Endothelial cell of umbilical vein (primary cell): Measurements from ENCODE around the gene HOXA1. TPM values are rescaled to one million over a fixed set of nuclear protein-coding genes. Genes with fewer than 3 reads are reported as not detected.

Experiments
- BruUV-seq: library from RNA; stranded (reverse); fragments of 400-500 nt; replicated peaks from 2 replicates; lab custom pipeline; 2021; lab: Mats Ljungman, UMichigan
- CTCF ChIA-PET: fragments of 300-600, 350-600 bp; sonication (Branson Sonifier 250); formaldehyde crosslinking; loops from one replicate; lab custom pipeline; 2021; ENCODE audit warnings: antibody characterized with exemption, inconsistent platforms; lab: Charles Lee
- POLR2A ChIA-PET: fragments of 300-600, 350-600 bp; sonication (Branson Sonifier 250); formaldehyde crosslinking; loops from one replicate; lab custom pipeline; 2021; ENCODE audit warnings: antibody characterized with exemption, inconsistent platforms; lab: Charles Lee
- DNase-seq: peaks from one replicate; pipeline ENCODE4 v3.0.0-alpha.2; 2011; ENCODE audit warnings: low read depth, low spot score
- FAIRE-seq: peaks from 2 replicates; lab custom pipeline; 2011; peaks lifted over from hg19 to GRCh38; lab: Jason Lieb, UNC
- H2AFZ ChIP-seq: 2 replicates; pipeline ENCODE4 v1.6.0; 2012; ENCODE audit warnings: low read depth, low read length, control low read depth, inconsistent platforms
- H3K27ac ChIP-seq: 2 replicates; pipeline ENCODE4 v1.5.1; 2011; ENCODE audit warnings: low read depth, mild to moderate bottlenecking, control low read depth, low read length, moderate library complexity; ENCODE audit not compliant: insufficient read depth
- H3K27me3 ChIP-seq, 2 experiments: 2 replicates each; pipeline versions ENCODE4 v1.6.0 to v1.6.1; 2011; ENCODE audit warnings: low read length in 2 of 2, mixed read lengths in 1 of 2; ENCODE audit not compliant: control insufficient read depth in 2 of 2, insufficient read depth in 2 of 2
- H3K36me3 ChIP-seq, 2 experiments: 2 replicates in 1 of 2; 3 replicates in 1 of 2; pipeline ENCODE4 v1.5.1; 2011; ENCODE audit warnings: low read length in 2 of 2, mild to moderate bottlenecking in 1 of 2, moderate library complexity in 1 of 2; ENCODE audit not compliant: control insufficient read depth in 2 of 2, insufficient read depth in 2 of 2; ENCODE audit errors: extremely low read depth in 1 of 2
- H3K4me1 ChIP-seq: 3 replicates; pipeline ENCODE4 v1.5.1; 2011; ENCODE audit warnings: mild to moderate bottlenecking, low read length; ENCODE audit not compliant: control insufficient read depth, insufficient read depth; ENCODE audit errors: extremely low read depth
- H3K4me2 ChIP-seq: 2 replicates; pipeline ENCODE4 v1.6.1; 2011; ENCODE audit warnings: low read length, control low read depth, mixed read lengths; ENCODE audit not compliant: insufficient read depth
- H3K4me3 ChIP-seq, 3 experiments: fragments of 200-600 bp in 1 of 3; sonication (generic), shearing (Covaris generic) in 1 of 3; replicated peaks in 1 of 3; 2 replicates each; pipeline ENCODE4 v1.5.1; 2011 to 2016; ENCODE audit warnings: control low read depth in 3 of 3, low read length in 3 of 3, mild to moderate bottlenecking in 2 of 3, inconsistent platforms in 1 of 3, low read depth in 1 of 3, moderate library complexity in 1 of 3; ENCODE audit not compliant: insufficient read depth in 1 of 3
- H3K79me2 ChIP-seq: 2 replicates; pipeline ENCODE4 v1.6.0; 2012; ENCODE audit warnings: low read length, inconsistent platforms; ENCODE audit not compliant: control insufficient read depth, insufficient read depth
- H3K9ac ChIP-seq: replicated peaks from 2 replicates; pipeline ENCODE3; 2011; ENCODE audit warnings: low read length, control low read depth; ENCODE audit not compliant: insufficient read depth; ENCODE audit errors: extremely low read depth
- H3K9me1 ChIP-seq: replicated peaks from 3 replicates; pipeline ENCODE4 v1.6.0; 2011; ENCODE audit warnings: mild to moderate bottlenecking, low read length; ENCODE audit not compliant: control insufficient read depth, insufficient read depth; ENCODE audit errors: extremely low read depth
- H3K9me3 ChIP-seq: replicated peaks from 2 replicates; pipeline ENCODE4 v1.5.1; 2012; ENCODE audit warnings: low read length, inconsistent platforms; ENCODE audit not compliant: control insufficient read depth, insufficient read depth
- H4K20me1 ChIP-seq: replicated peaks from 2 replicates; pipeline ENCODE3; 2011; ENCODE audit warnings: mild to moderate bottlenecking, low read length; ENCODE audit not compliant: control insufficient read depth, insufficient read depth; ENCODE audit errors: extremely low read depth
- CTCF ChIP-seq, 2 donors: IDR thresholded peaks; 1 replicate in 1 of 2; 2 replicates in 1 of 2; pipeline ENCODE4 v1.5.1; 2011; ENCODE audit warnings: low read length in 2 of 2, mild to moderate bottlenecking in 2 of 2, moderate library complexity in 2 of 2, control low read depth in 1 of 2, inconsistent platforms in 1 of 2, low read depth in 1 of 2; ENCODE audit not compliant: insufficient read depth in 1 of 2; ENCODE audit errors: extremely low read depth in 1 of 2
- EZH2 ChIP-seq: IDR thresholded peaks from 2 replicates; pipeline ENCODE4 v1.6.1; 2012; ENCODE audit warnings: borderline replicate concordance, low read depth, mild to moderate bottlenecking, moderate library complexity, low read length, inconsistent platforms; ENCODE audit not compliant: severe bottlenecking
- MYC ChIP-seq: IDR thresholded peaks from one replicate; pipeline ENCODE4 v1.6.1; 2011; ENCODE audit warnings: mild to moderate bottlenecking, low read depth, low read length
- POLR2AphosphoS5 ChIP-seq: IDR thresholded peaks from 2 replicates; pipeline ENCODE4 v1.6.1; 2012; ENCODE audit warnings: low read depth, mild to moderate bottlenecking, control low read depth, low read length, moderate library complexity; ENCODE audit not compliant: insufficient read depth
- dilution Hi-C: fragments of 300-500 bp; cut with MboI; formaldehyde crosslinking; loops from one replicate; pipeline ENCODE4 v1.15.0; 2019; ENCODE audit warnings: low sequenced_read_pairs; ENCODE audit not compliant: extremely low pct_ligation_motif_present
- intact Hi-C: fragments of 100-400 bp; cut with micrococcal nuclease; formaldehyde crosslinking; loops from one replicate; pipeline ENCODE4 v1.10.0; 2022
- polyA plus RNA-seq, 4 experiments: library from polyadenylated mRNA; depleted of rRNA in 3 of 4; stranded (reverse) in 3 of 4; unstranded in 1 of 4; fragments of >200 nt; gene quantifications; 2 replicates each; pipeline versions ENCODE4 v1.2.1 to v1.2.3, GENCODE V29; 2011 to 2012; ENCODE audit warnings: missing spikeins in 1 of 4
- total RNA-seq: library from RNA; stranded (reverse); gene quantifications from 2 replicates; pipeline ENCODE4 v1.2.3, GENCODE V29; 2021

The HOXA1 gene
- total and polyA plus RNA-seq, 2 donors (not counting 3 experiments of a cell fraction or from before 2014, with no cell fraction given) = 1.2 to 2.4 TPM

GRCh38 chr7:27073076-27073475 lies 22.7 kb downstream of the HOXA1 start:
- Histone ChIP-seq H3K27me3 (no peaks in the 10 kb centered on the region), H2AFZ (no peak overlapping the region), H3K9me3 (no peaks in the 10 kb centered on the region), H3K4me3 (no peak overlapping the region), H3K9ac (no peak overlapping the region), H3K27ac (no peak overlapping the region), H3K36me3 (no peaks in the 10 kb centered on the region), H3K4me2 (no peak overlapping the region), H3K4me1 (no peaks in the 10 kb centered on the region), H4K20me1 (no peaks in the 10 kb centered on the region), H3K9me1 (no peaks in the 10 kb centered on the region), H3K79me2 (no peaks in the 10 kb centered on the region)
- dilution Hi-C loops (no loop called here), intact Hi-C loops (no loop called here)
- DNase-seq (no peak), FAIRE-seq (no peak)
- ChIA-PET CTCF (interaction anchor here (0.7 to 1.5 kb wide), 2 partner anchors 11 to 26 kb away, joined by 3 read pairs; no protein-coding TSS in a partner anchor), POLR2A (no interaction called here)
- BruUV-seq = no TSS peak
- no peak for TF ChIP-seq CTCF (IDR thresholded peaks at IDR 0.05; ENCODE audit: extremely low read depth in 1 of 2, insufficient read depth in 1 of 2, low read depth in 1 of 2, low read length in 2 of 2)
- TF ChIP-seq POLR2AphosphoS5 = no peak
- no peak for TF ChIP-seq MYC
- no peak for TF ChIP-seq EZH2
